GM18861 (cell line): ENCODE results near the gene SERPINB3.
A peak's percentile ranks its signal among the peaks of the same experiment; 100 is the strongest.
"Not testable (repeated sequence)": the region's sequence is repeated elsewhere in the genome, so short reads cannot be mapped to it uniquely, and the experiment has no call there.

ENCODE experiments used
- ATAC-seq: cut with Tn5 transposase; IDR thresholded peaks from one replicate; pipeline ENCODE4 v1.9.1; 2021; ENCODE audit not compliant: unreplicated experiment

Gene SERPINB3

GRCh38 chr18:63661750-63662149, at the start of gene SERPINB3:
TSS of gene SERPINB3 (minus strand) at chr18:63661893. CDS start at chr18:63661216, 677 bp downstream.
- ATAC-seq, result not testable (repeated sequence)

GRCh38 chr18:63708650-63709049, 47.0 kb upstream of the SERPINB3 start:
- ATAC-seq, result no peak

DNA sequence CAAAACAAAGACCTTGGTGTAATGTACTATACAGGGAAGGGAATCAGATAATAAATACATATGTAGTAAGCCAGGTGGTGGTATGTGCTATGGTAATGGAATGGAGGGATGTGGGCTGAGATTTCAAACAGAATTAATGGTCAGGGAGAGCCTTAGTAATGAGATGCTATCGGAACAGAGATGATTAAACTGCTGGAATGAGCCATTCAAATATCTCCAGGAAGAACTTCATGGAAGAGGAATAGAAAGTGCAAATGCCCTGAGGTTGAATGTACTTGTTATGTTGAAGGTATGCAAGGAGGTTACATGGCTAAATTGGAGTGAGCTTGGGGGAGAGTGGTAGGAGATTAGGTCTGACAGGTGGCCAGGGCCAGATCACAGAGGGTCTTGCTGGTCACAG, 46.1 kb upstream of the SERPINB3 start:
- ATAC-seq, result no peak

GRCh38 chr18:63705401-63705800, 43.7 kb upstream of the SERPINB3 start:
- no peak for ATAC-seq

DNA sequence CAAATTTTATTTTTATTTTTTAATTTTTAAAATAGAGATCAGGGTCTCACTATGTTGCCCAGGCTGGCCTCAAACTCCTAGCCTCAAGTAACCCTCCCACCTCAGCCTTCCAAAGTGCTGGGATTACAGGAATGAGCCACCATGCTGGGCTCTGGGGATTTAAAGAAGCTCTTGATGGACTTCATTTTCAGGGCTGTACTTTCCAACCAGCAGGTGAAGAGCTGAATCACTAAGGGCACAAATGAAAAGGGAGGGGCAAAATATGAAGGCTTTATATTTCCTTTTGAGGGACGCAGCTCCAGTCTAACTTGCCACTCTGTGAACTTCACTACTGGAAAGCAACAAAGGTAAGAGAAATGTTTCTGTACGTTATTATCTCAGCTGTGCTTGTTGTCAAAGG, 41.0 kb upstream of the SERPINB3 start, which contains the start of gene SERPINB11:
TSS of gene SERPINB11 (plus strand) at position 301 of the 400 bp plus-strand sequence. CDS start 7,234 bp downstream, outside the sequence.
- ATAC-seq, result no peak

GRCh38 chr18:63701952-63702351, 40.3 kb upstream of the SERPINB3 start:
- ATAC-seq, result no peak

DNA sequence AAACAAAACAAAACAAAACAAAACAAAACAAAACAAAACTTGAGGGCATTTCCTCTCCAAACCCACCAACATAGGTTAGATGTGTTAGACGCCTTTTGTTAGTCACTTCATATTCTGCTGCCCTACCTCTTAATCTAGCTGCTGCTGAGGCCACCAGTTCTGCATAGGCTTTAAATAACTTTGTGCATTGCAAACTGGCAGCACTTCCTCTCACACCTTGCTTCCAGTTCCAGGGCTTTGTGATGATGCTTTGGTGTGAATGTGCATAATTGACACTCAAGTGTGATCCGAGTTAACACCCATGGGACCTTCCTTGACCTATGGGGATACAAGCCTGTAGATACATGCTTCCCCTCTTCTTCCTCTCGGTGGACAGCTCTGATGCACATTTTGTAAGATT, 38.8 kb upstream of the SERPINB3 start:
- no peak for ATAC-seq

GRCh38 chr18:63697097-63697660, 35.5 kb upstream of the SERPINB3 start:
- ATAC-seq, result no peak

GRCh38 chr18:63689064-63689463, 27.4 kb upstream of the SERPINB3 start:
- no peak for ATAC-seq

DNA sequence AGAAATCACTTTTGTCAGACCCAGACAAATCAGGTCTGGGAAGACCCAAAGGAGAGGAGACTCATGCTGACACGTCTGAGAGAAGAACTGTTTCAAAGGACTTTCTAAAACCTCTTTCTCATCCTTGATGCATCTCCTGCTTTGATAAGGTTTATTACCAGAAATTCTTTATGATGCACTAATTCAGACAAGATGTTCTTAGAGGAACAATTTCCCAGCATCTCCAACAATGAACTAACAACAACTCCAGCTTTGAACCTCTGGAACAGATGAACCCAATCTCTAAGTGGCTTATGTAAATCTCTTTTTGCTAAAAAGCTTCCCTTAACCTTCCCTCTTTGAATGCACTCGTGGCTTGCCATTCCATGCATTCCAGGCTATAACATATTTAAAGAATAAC, 25.2 kb upstream of the SERPINB3 start:
- no peak for ATAC-seq

- no peak for ATAC-seq
These were observed 23.0 kb upstream of the SERPINB3 start for GRCh38 chr18:63684718-63685117.

- ATAC-seq, result no peak
These were observed 22.2 kb upstream of the SERPINB3 start for GRCh38 chr18:63683890-63684289.

DNA sequence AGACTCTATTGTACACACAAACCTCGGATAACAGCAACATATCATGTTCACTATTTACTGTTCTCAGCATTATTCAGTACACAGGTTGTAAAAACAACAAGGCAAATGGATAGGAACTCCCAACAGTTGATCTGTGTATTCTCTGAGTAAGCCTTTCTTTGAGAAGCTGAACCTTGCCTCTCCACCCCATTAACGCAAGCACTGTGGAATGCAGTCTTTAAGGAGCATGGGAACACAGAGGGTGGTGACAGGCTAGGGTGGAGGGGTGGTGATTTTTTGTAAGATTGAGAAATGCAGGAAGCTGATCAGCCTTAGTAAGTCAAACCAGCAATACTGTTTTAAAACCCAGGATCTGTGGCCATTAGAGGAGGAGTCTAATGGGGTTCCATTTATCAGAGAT, 21.5 kb upstream of the SERPINB3 start:
- ATAC-seq, result no peak

DNA sequence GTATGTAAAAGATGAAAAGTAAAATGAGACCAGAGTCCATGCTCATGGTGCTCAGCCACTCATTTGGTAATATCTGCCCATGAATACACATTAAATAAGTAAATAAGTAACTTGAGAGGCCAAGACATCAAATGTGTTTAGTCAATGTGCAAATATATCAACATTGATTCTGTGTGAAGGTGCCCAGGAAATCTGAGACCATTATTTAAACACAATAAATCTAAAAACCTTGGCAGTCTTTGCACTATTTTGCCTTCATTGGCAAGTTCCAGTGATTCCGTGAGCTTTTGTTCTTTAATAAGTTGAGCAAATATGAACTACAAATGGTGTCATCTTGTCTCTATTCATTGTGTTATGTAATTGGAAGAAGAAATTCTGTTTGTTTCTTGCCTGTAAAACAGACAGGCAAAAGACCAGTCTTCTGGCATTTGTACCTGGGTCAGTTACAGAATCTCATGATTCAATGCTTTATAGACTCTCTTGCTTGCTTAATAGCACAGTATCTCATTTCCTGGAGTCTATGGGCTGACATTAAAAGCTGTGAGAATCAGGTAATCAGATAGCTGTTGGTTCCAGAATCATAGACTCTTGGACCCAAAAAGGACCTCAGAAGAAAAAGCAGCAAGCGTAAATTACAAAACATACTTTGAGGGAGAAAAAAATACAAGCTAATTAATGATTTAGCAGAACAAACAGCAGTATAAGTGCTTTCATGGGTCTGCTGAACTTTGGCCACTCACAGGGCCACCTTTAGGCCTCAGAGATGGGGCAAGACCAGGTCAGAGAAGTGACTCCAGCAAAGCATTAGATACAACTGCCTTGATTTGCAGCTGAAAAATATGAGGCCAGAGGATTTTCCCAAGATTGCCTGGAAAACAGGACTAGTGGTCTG, 20.0 kb upstream of the SERPINB3 start:
- no peak for ATAC-seq

- ATAC-seq, result no peak
These were observed 18.3 kb upstream of the SERPINB3 start for GRCh38 chr18:63679820-63680606.

- ATAC-seq, result no peak
These were observed 16.0 kb upstream of the SERPINB3 start for GRCh38 chr18:63677500-63678225.

- ATAC-seq, result peak; percentile 62
These were observed 15.0 kb upstream of the SERPINB3 start for GRCh38 chr18:63676526-63677323.

GRCh38 chr18:63664571-63664970, 2.9 kb upstream of the SERPINB3 start:
- ATAC-seq, result no peak

DNA sequence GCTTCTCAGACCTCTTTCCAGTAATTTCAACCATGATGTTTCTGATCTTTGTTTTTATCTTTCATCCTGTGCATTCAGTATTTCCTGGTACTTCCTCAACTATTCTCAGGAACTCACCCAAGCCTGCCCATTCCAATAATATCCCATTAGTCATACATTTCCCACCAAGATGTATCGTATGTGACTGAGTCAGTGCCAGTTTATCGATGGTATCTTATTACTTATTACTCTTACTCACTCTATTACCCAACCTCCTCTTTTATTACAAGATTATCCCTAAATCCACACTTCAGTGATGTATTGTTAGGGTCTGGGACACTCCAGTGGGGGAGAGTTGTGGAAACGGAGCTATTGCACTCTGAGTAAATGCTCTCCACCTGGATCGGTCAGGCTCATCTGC, 2.8 kb downstream of the SERPINB3 start:
- ATAC-seq, result not testable (repeated sequence)

DNA sequence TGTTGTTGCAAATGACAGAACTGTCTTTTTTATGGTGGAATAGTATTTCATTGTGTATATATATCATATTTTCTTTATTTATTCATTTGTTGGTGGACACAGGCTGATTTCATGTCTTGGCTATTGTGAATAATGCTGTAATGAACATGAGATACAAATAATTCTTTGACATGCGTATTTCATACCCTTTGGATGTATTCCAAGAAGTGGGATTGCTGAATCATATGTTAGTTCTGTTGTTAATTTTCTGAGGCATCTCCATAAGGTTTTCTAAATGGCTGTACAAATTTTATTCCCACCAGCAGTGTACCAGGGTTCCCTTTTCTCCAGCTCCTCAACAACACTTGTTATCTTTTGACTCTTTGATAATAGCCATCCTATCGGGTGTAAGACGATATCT, 11.4 kb downstream of the SERPINB3 start:
- ATAC-seq, result not testable (repeated sequence)
